HCT116 (cell line): ENCODE data around the gene SPTBN1. TPM values are rescaled to one million over a fixed set of nuclear protein-coding genes. Genes with fewer than 3 reads are reported as not detected.

Experiments
- ATAC-seq: fragments of 200-7000 bp; cut with Tn5 transposase; 2 replicates; pipeline ENCODE4 v1.9.1; 2020; ENCODE audit warnings: mild to moderate bottlenecking, moderate library complexity
- BruUV-seq: library from RNA; stranded (reverse); fragments of 400-500 nt; replicated peaks from 2 replicates; lab custom pipeline; 2021; lab: Mats Ljungman, UMichigan
- CTCF ChIA-PET: fragments of 300-600 bp; sonication (Branson Sonifier 250); formaldehyde crosslinking; loops from one replicate; lab custom pipeline; 2021; ENCODE audit warnings: antibody characterized with exemption; lab: Charles Lee
- POLR2A ChIA-PET: fragments of 300-600, 350-600 bp; sonication (Branson Sonifier 250); formaldehyde crosslinking; loops from one replicate; lab custom pipeline; 2021; ENCODE audit warnings: antibody characterized with exemption; lab: Charles Lee
- RAD21 ChIA-PET, 2 experiments: fragments of 300-600 bp; sonication (Branson Sonifier 250); formaldehyde crosslinking; loops; one replicate each; lab custom pipeline; 2023; ENCODE audit warnings: low total read pairs in 2 of 2; ENCODE audit not compliant: uncharacterized antibody in 2 of 2, unreplicated experiment in 2 of 2, low non-redundant PET in 1 of 2; lab: Charles Lee
- DNase-seq: peaks from one replicate; pipeline ENCODE4 v3.0.0-alpha.2; 2010; ENCODE audit warnings: low read depth, low spot score
- H2AFZ ChIP-seq: fragments of 200-600 bp; shearing (Covaris generic), sonication (generic); 2 replicates; pipeline ENCODE4 v1.6.1; 2017; ENCODE audit warnings: low read depth, mixed run types, mixed read lengths, antibody characterized with exemption, low read length; ENCODE audit not compliant: poor library complexity, severe bottlenecking
- H3K27ac ChIP-seq: 2 replicates; pipeline ENCODE4 v1.5.1; 2012; ENCODE audit warnings: low read depth, low read length
- H3K27me3 ChIP-seq: fragments of 200-600 bp; sonication (generic); 2 replicates; pipeline ENCODE4 v1.6.1; 2016; ENCODE audit warnings: mixed run types, low read length, mixed read lengths; ENCODE audit not compliant: insufficient read depth
- H3K36me3 ChIP-seq, 2 experiments: fragments of 200-500 bp in 1 of 2; fragments of 200-600 bp in 1 of 2; sonication (Bioruptor generic) in 1 of 2; sonication (generic) in 1 of 2; 2 replicates each; pipeline versions ENCODE4 v1.5.1 to v1.6.1; 2014 to 2016; ENCODE audit warnings: low read length in 2 of 2, inconsistent platforms in 1 of 2, mixed read lengths in 1 of 2, mixed run types in 1 of 2; ENCODE audit not compliant: insufficient read depth in 2 of 2, control insufficient read depth in 1 of 2
- H3K4me1 ChIP-seq, 2 experiments: fragments of 200-600 bp in 1 of 2; sonication (generic) in 1 of 2; 2 replicates each; pipeline versions ENCODE4 v1.5.1 to v1.6.1; 2012 to 2017; ENCODE audit warnings: low read length in 2 of 2, inconsistent platforms in 1 of 2, mild to moderate bottlenecking in 1 of 2, mixed read lengths in 1 of 2, mixed run types in 1 of 2, moderate library complexity in 1 of 2; ENCODE audit not compliant: insufficient read depth in 2 of 2, control insufficient read depth in 1 of 2
- H3K4me2 ChIP-seq: fragments of 200-600 bp; sonication (generic); 2 replicates; pipeline ENCODE4 v1.6.1; 2017; ENCODE audit warnings: mixed run types, low read length, mixed read lengths
- H3K4me3 ChIP-seq, 2 experiments: fragments of 200-600 bp in 1 of 2; sonication (generic) in 1 of 2; replicated peaks in 1 of 2; 2 replicates each; pipeline ENCODE4 v1.5.1; 2011 to 2016; ENCODE audit warnings: low read length in 2 of 2, control low read depth in 1 of 2, low read depth in 1 of 2, mild to moderate bottlenecking in 1 of 2, mixed read lengths in 1 of 2, mixed run types in 1 of 2
- H3K79me2 ChIP-seq: fragments of 200-600 bp; sonication (generic); 2 replicates; pipeline ENCODE4 v1.6.1; 2017; ENCODE audit warnings: mild to moderate bottlenecking, mixed run types, low read length, moderate library complexity, mixed read lengths; ENCODE audit not compliant: insufficient read depth
- H3K9ac ChIP-seq: fragments of 200-600 bp; sonication (generic); 2 replicates; pipeline ENCODE4 v1.6.1; 2016; ENCODE audit warnings: low read length, mixed read lengths
- H3K9me2 ChIP-seq: fragments of 200-600 bp; sonication (generic), shearing (Covaris generic); 2 replicates; pipeline ENCODE4 v1.6.1; 2017; ENCODE audit warnings: mixed run types, mild to moderate bottlenecking, moderate library complexity; ENCODE audit not compliant: insufficient read depth
- H3K9me3 ChIP-seq, 2 experiments: fragments of 200-500 bp in 1 of 2; fragments of 200-600 bp in 1 of 2; sonication (Bioruptor generic) in 1 of 2; sonication (generic) in 1 of 2; 2 replicates each; pipeline ENCODE4 v1.6.1; 2014 to 2017; ENCODE audit warnings: low read length in 2 of 2, mixed read lengths in 2 of 2, inconsistent platforms in 1 of 2, low read depth in 1 of 2, mild to moderate bottlenecking in 1 of 2, mixed run types in 1 of 2, moderate library complexity in 1 of 2; ENCODE audit not compliant: control insufficient read depth in 1 of 2, insufficient read depth in 1 of 2
- H4K20me1 ChIP-seq: fragments of 200-600 bp; sonication (generic), shearing (Covaris generic); 2 replicates; pipeline ENCODE4 v1.6.1; 2017; ENCODE audit warnings: mixed run types, mild to moderate bottlenecking, moderate library complexity; ENCODE audit not compliant: insufficient read depth
- CBX3 ChIP-seq: IDR thresholded peaks from 2 replicates; pipeline ENCODE4 v1.6.1; 2012; ENCODE audit warnings: low read depth
- EZH2 ChIP-seq: fragments of 200-600 bp; sonication (generic); IDR thresholded peaks from 2 replicates; pipeline ENCODE4 v1.6.1; 2017; ENCODE audit warnings: antibody characterized with exemption, mixed run types
- EZH2phosphoT487 ChIP-seq: fragments of 200-600 bp; IDR thresholded peaks from 2 replicates; pipeline ENCODE4 v1.6.1; 2018; ENCODE audit warnings: antibody characterized with exemption, borderline replicate concordance
- FOSL1 ChIP-seq: IDR thresholded peaks from 2 replicates; pipeline ENCODE4 v1.6.1; 2012; ENCODE audit warnings: low read depth
- JUND ChIP-seq: IDR thresholded peaks from 2 replicates; pipeline ENCODE4 v1.6.1; 2012
- MAX ChIP-seq: IDR thresholded peaks from 2 replicates; pipeline ENCODE4 v1.6.1; 2012
- POLR2A ChIP-seq: IDR thresholded peaks from 2 replicates; pipeline ENCODE4 v1.7.0; 2011; ENCODE audit warnings: borderline replicate concordance; ENCODE audit not compliant: insufficient read depth, insufficient read length; ENCODE audit errors: extremely low read depth
- POLR2AphosphoS5 ChIP-seq: IDR thresholded peaks from 2 replicates; pipeline ENCODE4 v1.6.1; 2011; ENCODE audit warnings: mild to moderate bottlenecking, low read depth, low read length, moderate library complexity
- SRF ChIP-seq: IDR thresholded peaks from 2 replicates; pipeline ENCODE4 v1.6.1; 2012; ENCODE audit warnings: low read depth
- TCF7L2 ChIP-seq: IDR thresholded peaks from 2 replicates; pipeline ENCODE4 v1.7.0; 2011; ENCODE audit warnings: borderline replicate concordance, inconsistent platforms; ENCODE audit not compliant: insufficient read depth, insufficient read length; ENCODE audit errors: extremely low read depth
- YY1 ChIP-seq: IDR thresholded peaks from 2 replicates; pipeline ENCODE4 v1.6.1; 2011; ENCODE audit warnings: low read length, low read depth, moderate library complexity, mild to moderate bottlenecking; ENCODE audit not compliant: insufficient replicate concordance; ENCODE audit errors: extremely low read depth
- ZFX ChIP-seq: fragments of 450-650 bp; IDR thresholded peaks from 2 replicates; pipeline ENCODE4 v1.6.1; 2017
- intact Hi-C: fragments of 100-400 bp; cut with micrococcal nuclease; formaldehyde crosslinking; loops from 2 replicates; pipeline ENCODE4 v1.10.0; 2022
- total RNA-seq: library from RNA; stranded (reverse); gene quantifications from one replicate; pipeline ENCODE4 v1.2.1, GENCODE V29; 2021; ENCODE audit not compliant: unreplicated experiment
- TF ChIP-seq, protein P1 (sequence below), 3 experiments: fragments of 200-600 bp in 1 of 3; sonication (generic) in 1 of 3; IDR thresholded peaks in 2 of 3; conservative IDR thresholded peaks in 1 of 3; 2 replicates each; pipeline ENCODE4 v1.5.1; 2012 to 2017; ENCODE audit warnings: low read depth in 2 of 3, low read length in 2 of 3, antibody characterized with exemption in 1 of 3, borderline replicate concordance in 1 of 3, control low read depth in 1 of 3, mild to moderate bottlenecking in 1 of 3, mixed read lengths in 1 of 3, mixed run types in 1 of 3, moderate library complexity in 1 of 3; ENCODE audit not compliant: insufficient read depth in 1 of 3
- TF ChIP-seq, protein P2 (sequence below): IDR thresholded peaks from 2 replicates; pipeline ENCODE4 v1.6.1; 2012; ENCODE audit warnings: low read depth

SPTBN1 gene
- total RNA-seq, 1 experiment from 2014 or later = 84.4 TPM

DNA sequence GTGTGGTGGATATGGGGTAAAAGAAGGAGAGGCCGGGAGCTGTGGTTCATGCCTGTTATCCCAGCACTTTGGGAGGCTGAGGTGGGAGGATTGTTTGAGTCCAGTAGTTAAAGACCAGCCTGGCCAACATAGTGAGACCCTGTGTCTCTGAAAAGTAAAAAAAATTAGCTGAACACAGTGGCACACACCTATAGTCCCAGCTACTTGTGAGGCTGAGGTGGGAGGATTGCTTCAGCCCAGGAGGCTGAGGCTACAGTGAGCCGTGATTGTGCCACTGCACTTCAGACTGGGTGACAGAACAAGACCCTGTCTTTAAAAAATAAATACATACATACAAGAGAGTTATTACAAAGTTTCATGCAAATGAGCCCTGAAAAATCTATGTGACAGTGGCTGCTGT is 80.6 kb downstream of the SPTBN1 start:
- Histone ChIP-seq H3K27ac (no peak overlapping the region), H3K9ac (no peak overlapping the region), H3K4me2 (no peak overlapping the region), H4K20me1 (no peaks in the 10 kb centered on the region), H2AFZ (no peak overlapping the region), H3K4me1 (peaks cover 8 to 15% of the 10 kb centered on the region in 2 experiments), H3K4me3 (no peak overlapping the region), H3K79me2 (no peaks in the 10 kb centered on the region), H3K27me3 (no peaks in the 10 kb centered on the region), H3K36me3 (no peaks in the 10 kb centered on the region; a peak in 1 of 4 replicates), H3K9me3 (no peaks in the 10 kb centered on the region), H3K9me2 (no peaks in the 10 kb centered on the region)
- ChIA-PET CTCF (no interaction called here), POLR2A (no interaction called here), RAD21 (no interaction called here)
- DNase-seq (no peak), ATAC-seq (no peak)
- intact Hi-C loops = no loop called here
- no TSS peak for BruUV-seq
- no peak for TF ChIP-seq CBX3

GRCh38 chr2:54538537-54538936 is 82.4 kb downstream of the SPTBN1 start:
- Histone ChIP-seq H3K4me2 (no peak overlapping the region), H3K4me1 (no peaks in the 10 kb centered on the region), H3K79me2 (no peaks in the 10 kb centered on the region), H3K9me2 (no peaks in the 10 kb centered on the region), H3K9me3 (no peaks in the 10 kb centered on the region), H4K20me1 (no peaks in the 10 kb centered on the region), H3K36me3 (no peaks in the 10 kb centered on the region; a peak in 1 of 4 replicates), H3K27me3 (no peaks in the 10 kb centered on the region), H3K9ac (no peak overlapping the region), H3K27ac (no peak overlapping the region), H3K4me3 (no peak overlapping the region), H2AFZ (no peak overlapping the region)
- ATAC-seq (no peak), DNase-seq (no peak)
- CTCF ChIA-PET = no interaction called here
- no TSS peak for BruUV-seq
- RAD21 ChIA-PET = no interaction called here
- POLR2A ChIA-PET = no interaction called here
- intact Hi-C loops = no loop called here
- no peak for TF ChIP-seq EZH2
- no peak for TF ChIP-seq YY1
- no peak for TF ChIP-seq POLR2AphosphoS5
- TF ChIP-seq MAX = no peak
- TF ChIP-seq CBX3 = no peak
- no peak for TF ChIP-seq SRF
- TF ChIP-seq FOSL1 = no peak
- TF ChIP-seq EZH2phosphoT487 = no peak
- TF ChIP-seq, protein P1, sequence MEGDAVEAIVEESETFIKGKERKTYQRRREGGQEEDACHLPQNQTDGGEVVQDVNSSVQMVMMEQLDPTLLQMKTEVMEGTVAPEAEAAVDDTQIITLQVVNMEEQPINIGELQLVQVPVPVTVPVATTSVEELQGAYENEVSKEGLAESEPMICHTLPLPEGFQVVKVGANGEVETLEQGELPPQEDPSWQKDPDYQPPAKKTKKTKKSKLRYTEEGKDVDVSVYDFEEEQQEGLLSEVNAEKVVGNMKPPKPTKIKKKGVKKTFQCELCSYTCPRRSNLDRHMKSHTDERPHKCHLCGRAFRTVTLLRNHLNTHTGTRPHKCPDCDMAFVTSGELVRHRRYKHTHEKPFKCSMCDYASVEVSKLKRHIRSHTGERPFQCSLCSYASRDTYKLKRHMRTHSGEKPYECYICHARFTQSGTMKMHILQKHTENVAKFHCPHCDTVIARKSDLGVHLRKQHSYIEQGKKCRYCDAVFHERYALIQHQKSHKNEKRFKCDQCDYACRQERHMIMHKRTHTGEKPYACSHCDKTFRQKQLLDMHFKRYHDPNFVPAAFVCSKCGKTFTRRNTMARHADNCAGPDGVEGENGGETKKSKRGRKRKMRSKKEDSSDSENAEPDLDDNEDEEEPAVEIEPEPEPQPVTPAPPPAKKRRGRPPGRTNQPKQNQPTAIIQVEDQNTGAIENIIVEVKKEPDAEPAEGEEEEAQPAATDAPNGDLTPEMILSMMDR (IDR thresholded peaks at IDR 0.05 in 2 of 3, conservative IDR thresholded peaks at IDR 0.05 in 1 of 3; ENCODE audit: borderline replicate concordance in 1 of 3, insufficient read depth in 1 of 3, low read depth in 2 of 3, low read length in 2 of 3) = no peak
- no peak for TF ChIP-seq TCF7L2
- no peak for TF ChIP-seq POLR2A
- no peak for TF ChIP-seq JUND
- TF ChIP-seq, protein P2, sequence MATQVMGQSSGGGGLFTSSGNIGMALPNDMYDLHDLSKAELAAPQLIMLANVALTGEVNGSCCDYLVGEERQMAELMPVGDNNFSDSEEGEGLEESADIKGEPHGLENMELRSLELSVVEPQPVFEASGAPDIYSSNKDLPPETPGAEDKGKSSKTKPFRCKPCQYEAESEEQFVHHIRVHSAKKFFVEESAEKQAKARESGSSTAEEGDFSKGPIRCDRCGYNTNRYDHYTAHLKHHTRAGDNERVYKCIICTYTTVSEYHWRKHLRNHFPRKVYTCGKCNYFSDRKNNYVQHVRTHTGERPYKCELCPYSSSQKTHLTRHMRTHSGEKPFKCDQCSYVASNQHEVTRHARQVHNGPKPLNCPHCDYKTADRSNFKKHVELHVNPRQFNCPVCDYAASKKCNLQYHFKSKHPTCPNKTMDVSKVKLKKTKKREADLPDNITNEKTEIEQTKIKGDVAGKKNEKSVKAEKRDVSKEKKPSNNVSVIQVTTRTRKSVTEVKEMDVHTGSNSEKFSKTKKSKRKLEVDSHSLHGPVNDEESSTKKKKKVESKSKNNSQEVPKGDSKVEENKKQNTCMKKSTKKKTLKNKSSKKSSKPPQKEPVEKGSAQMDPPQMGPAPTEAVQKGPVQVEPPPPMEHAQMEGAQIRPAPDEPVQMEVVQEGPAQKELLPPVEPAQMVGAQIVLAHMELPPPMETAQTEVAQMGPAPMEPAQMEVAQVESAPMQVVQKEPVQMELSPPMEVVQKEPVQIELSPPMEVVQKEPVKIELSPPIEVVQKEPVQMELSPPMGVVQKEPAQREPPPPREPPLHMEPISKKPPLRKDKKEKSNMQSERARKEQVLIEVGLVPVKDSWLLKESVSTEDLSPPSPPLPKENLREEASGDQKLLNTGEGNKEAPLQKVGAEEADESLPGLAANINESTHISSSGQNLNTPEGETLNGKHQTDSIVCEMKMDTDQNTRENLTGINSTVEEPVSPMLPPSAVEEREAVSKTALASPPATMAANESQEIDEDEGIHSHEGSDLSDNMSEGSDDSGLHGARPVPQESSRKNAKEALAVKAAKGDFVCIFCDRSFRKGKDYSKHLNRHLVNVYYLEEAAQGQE = no peak
- no peak for TF ChIP-seq ZFX
